22Rv1 (cell line): Measurements from ENCODE around the gene SPTLC1.

Source experiments
- ZFX ChIP-seq: fragments of 450-650 bp; IDR thresholded peaks from 2 replicates; pipeline ENCODE4 v1.6.1; 2017; ENCODE audit warnings: antibody characterized with exemption, borderline replicate concordance
- TF ChIP-seq, protein P1 (sequence below): fragments of 450-650 bp; IDR thresholded peaks from 2 replicates; pipeline ENCODE4 v1.5.1; 2017; ENCODE audit warnings: mild to moderate bottlenecking

DNA sequence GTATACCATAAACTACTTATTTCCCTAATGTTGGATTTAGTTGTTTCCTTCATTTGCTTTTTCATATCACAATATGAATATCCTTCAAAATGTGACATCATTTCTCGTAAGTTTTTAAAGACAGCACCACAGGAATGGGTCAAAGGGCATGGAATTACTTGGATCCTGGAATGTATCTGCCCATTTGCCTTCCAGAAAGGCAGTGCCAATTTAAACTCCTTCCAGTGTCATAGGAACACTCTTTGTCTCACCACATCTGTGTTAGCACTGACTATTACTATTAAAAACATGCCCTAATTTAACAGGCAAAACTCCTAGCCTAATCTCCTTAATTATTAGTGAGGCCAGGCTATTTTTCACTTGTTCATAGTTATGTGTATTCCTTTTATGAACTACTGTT, 58.0 kb downstream of the SPTLC1 start:
- TF ChIP-seq, protein P1, sequence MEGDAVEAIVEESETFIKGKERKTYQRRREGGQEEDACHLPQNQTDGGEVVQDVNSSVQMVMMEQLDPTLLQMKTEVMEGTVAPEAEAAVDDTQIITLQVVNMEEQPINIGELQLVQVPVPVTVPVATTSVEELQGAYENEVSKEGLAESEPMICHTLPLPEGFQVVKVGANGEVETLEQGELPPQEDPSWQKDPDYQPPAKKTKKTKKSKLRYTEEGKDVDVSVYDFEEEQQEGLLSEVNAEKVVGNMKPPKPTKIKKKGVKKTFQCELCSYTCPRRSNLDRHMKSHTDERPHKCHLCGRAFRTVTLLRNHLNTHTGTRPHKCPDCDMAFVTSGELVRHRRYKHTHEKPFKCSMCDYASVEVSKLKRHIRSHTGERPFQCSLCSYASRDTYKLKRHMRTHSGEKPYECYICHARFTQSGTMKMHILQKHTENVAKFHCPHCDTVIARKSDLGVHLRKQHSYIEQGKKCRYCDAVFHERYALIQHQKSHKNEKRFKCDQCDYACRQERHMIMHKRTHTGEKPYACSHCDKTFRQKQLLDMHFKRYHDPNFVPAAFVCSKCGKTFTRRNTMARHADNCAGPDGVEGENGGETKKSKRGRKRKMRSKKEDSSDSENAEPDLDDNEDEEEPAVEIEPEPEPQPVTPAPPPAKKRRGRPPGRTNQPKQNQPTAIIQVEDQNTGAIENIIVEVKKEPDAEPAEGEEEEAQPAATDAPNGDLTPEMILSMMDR, result no peak
- TF ChIP-seq ZFX, result no peak
